Fibroblast of skin of left quadriceps (primary cell): ENCODE results near the gene CRB2.
A peak's percentile ranks its signal among the peaks of the same experiment; 100 is the strongest.
"Not testable (repeated sequence)": the region's sequence is repeated elsewhere in the genome, so short reads cannot be mapped to it uniquely, and the experiment has no call there.

Experiments used
- DNase-seq, 2 experiments: peaks; one replicate each; pipeline ENCODE4 v3.0.0-alpha.2; 2013; ENCODE audit warnings: low read depth in 2 of 2

CRB2 gene

GRCh38 chr9:123380852-123381705 is 25.1 kb downstream of the CRB2 start:
- DNase-seq, result no peak

- DNase-seq, result no peak
Measured at GRCh38 chr9:123382653-123383511, 26.9 kb downstream of the CRB2 start.

- DNase-seq, result no peak
Measured at GRCh38 chr9:123383512-123384170, 27.6 kb downstream of the CRB2 start.

- DNase-seq, result no peak
Measured at GRCh38 chr9:123387686-123388085, 31.7 kb downstream of the CRB2 start.

- no peak for DNase-seq
Measured at GRCh38 chr9:123389070-123389469, 33.1 kb downstream of the CRB2 start.

GRCh38 chr9:123389698-123390097 is 33.7 kb downstream of the CRB2 start:
- no peak for DNase-seq

GRCh38 chr9:123390337-123391135 is 34.5 kb downstream of the CRB2 start:
- no peak for DNase-seq

- DNase-seq, result no peak
Measured at GRCh38 chr9:123391233-123391632, 35.2 kb downstream of the CRB2 start.

GRCh38 chr9:123391946-123392345 is 35.9 kb downstream of the CRB2 start:
- no peak for DNase-seq

GRCh38 chr9:123392802-123393201 is 36.8 kb downstream of the CRB2 start:
- DNase-seq, result no peak

- no peak for DNase-seq
Measured at GRCh38 chr9:123394291-123395235, 38.6 kb downstream of the CRB2 start.

- DNase-seq, result no peak
Measured at GRCh38 chr9:123395276-123395688, 39.3 kb downstream of the CRB2 start.

GRCh38 chr9:123395689-123396511 is 39.9 kb downstream of the CRB2 start:
- DNase-seq, result no peak

GRCh38 chr9:123397975-123398374 is 42.0 kb downstream of the CRB2 start:
- no peak for DNase-seq

GRCh38 chr9:123398938-123399337 is 42.9 kb downstream of the CRB2 start:
- DNase-seq, result not testable (repeated sequence)

- no peak for DNase-seq
Measured at GRCh38 chr9:123399803-123400378, 43.9 kb downstream of the CRB2 start.

GRCh38 chr9:123400926-123401503 is 45.0 kb downstream of the CRB2 start:
- DNase-seq, result no peak

- peak; percentile 24 to 26 for DNase-seq
Measured at GRCh38 chr9:123401879-123402513, 46.0 kb downstream of the CRB2 start.
